Keratinocyte (primary cell): ENCODE results near the gene VPS41.

Experiments used
- CTCF ChIP-seq, 3 experiments: IDR thresholded peaks in 1 of 3; conservative IDR thresholded peaks in 1 of 3; optimal IDR thresholded peaks in 1 of 3; 2 replicates in 2 of 3; 3 replicates in 1 of 3; pipeline versions ENCODE3 to v1.5.1; 2011; ENCODE audit warnings: low read length in 3 of 3, mild to moderate bottlenecking in 3 of 3, moderate library complexity in 2 of 3, control low read depth in 1 of 3, inconsistent platforms in 1 of 3; ENCODE audit not compliant: insufficient read depth in 2 of 3; ENCODE audit errors: extremely low read depth in 1 of 3
- EZH2 ChIP-seq: IDR thresholded peaks from one replicate; pipeline ENCODE4 v1.6.1; 2012; ENCODE audit warnings: inconsistent platforms, mild to moderate bottlenecking, low read length, moderate library complexity

- no peak for TF ChIP-seq CTCF (optimal IDR thresholded peaks at IDR 0.05 in 1 of 3, IDR thresholded peaks at IDR 0.05 in 1 of 3, conservative IDR thresholded peaks at IDR 0.05 in 1 of 3; ENCODE audit: extremely low read depth in 1 of 3, insufficient read depth in 2 of 3, low read length in 3 of 3)
- no peak for TF ChIP-seq EZH2
These were observed 31.8 kb upstream of the VPS41 start for GRCh38 chr7:38940774-38941173.
